SK-N-SH (cell line): ENCODE measurements around the gene SKA1. TPM values are rescaled to one million over a fixed set of nuclear protein-coding genes. Genes with fewer than 3 reads are reported as not detected.
"Not testable (repeated sequence)": the region's sequence is repeated elsewhere in the genome, so short reads cannot be mapped to it uniquely, and the experiment has no call there.

Experiments used
- CTCF ChIA-PET: fragments of 300-600, 350-600 bp; formaldehyde crosslinking; extraction: SDS; loops from one replicate; lab custom pipeline; 2021; lab: Yijun Ruan, JAX
- POLR2A ChIA-PET: fragments of 350-600 bp; sonication (Branson Sonifier 250); formaldehyde crosslinking; extraction: SDS; loops from one replicate; lab custom pipeline; 2020; ENCODE audit warnings: antibody characterized with exemption, inconsistent platforms; lab: Yijun Ruan, JAX
- DNase-seq: peaks from one replicate; pipeline ENCODE4 v3.0.0; 2012
- H2AFZ ChIP-seq: fragments of 200-600 bp; sonication (generic); 2 replicates; pipeline ENCODE4 v1.8.1; 2016; ENCODE audit warnings: antibody characterized with exemption, mild to moderate bottlenecking, low read depth
- H3F3A ChIP-seq: fragments of 200-600 bp; sonication (generic); replicated peaks from 2 replicates; pipeline ENCODE3; 2016; ENCODE audit warnings: antibody characterized with exemption, mild to moderate bottlenecking; ENCODE audit not compliant: insufficient read depth
- H3K27ac ChIP-seq, 2 experiments: fragments of 200-500 bp in 1 of 2; fragments of 200-600 bp in 1 of 2; sonication (Bioruptor generic) in 1 of 2; sonication (generic), shearing (Covaris generic) in 1 of 2; 2 replicates each; pipeline versions ENCODE4 v1.5.1 to v1.6.1; 2014 to 2016; ENCODE audit warnings: low read depth in 2 of 2, inconsistent platforms in 1 of 2, low read length in 1 of 2, mild to moderate bottlenecking in 1 of 2, mixed read lengths in 1 of 2
- H3K27me3 ChIP-seq: fragments of 200-600 bp; sonication (generic), shearing (Covaris generic); 2 replicates; pipeline ENCODE4 v1.6.1; 2016; ENCODE audit warnings: mixed run types; ENCODE audit not compliant: insufficient read depth
- H3K36me3 ChIP-seq, 2 experiments: fragments of 200-500 bp in 1 of 2; fragments of 200-600 bp in 1 of 2; sonication (Bioruptor generic) in 1 of 2; sonication (generic) in 1 of 2; replicated peaks in 1 of 2; 2 replicates each; pipeline versions ENCODE3 to v1.5.1; 2014 to 2016; ENCODE audit warnings: low read length in 1 of 2, mild to moderate bottlenecking in 1 of 2; ENCODE audit not compliant: insufficient read depth in 2 of 2, control insufficient read depth in 1 of 2
- H3K4me1 ChIP-seq, 2 experiments: fragments of 200-500 bp in 1 of 2; fragments of 200-600 bp in 1 of 2; sonication (Bioruptor generic) in 1 of 2; sonication (generic), shearing (Covaris generic) in 1 of 2; 2 replicates each; pipeline versions ENCODE4 v1.5.1 to v1.6.1; 2014 to 2016; ENCODE audit warnings: low read depth in 1 of 2, low read length in 1 of 2, mixed run types in 1 of 2; ENCODE audit not compliant: insufficient read depth in 2 of 2, control insufficient read depth in 1 of 2
- H3K4me2 ChIP-seq: fragments of 200-600 bp; sonication (generic), shearing (Covaris generic); 2 replicates; pipeline ENCODE4 v1.6.1; 2017; ENCODE audit warnings: mixed run types
- H3K4me3 ChIP-seq, 2 experiments: fragments of 200-500 bp in 1 of 2; fragments of 200-600 bp in 1 of 2; sonication (Bioruptor generic) in 1 of 2; sonication (generic), shearing (Covaris generic) in 1 of 2; 2 replicates each; pipeline versions ENCODE4 v1.5.1 to v1.8.1; 2014 to 2016; ENCODE audit warnings: low read depth in 2 of 2, inconsistent platforms in 1 of 2, low read length in 1 of 2, mild to moderate bottlenecking in 1 of 2, mixed read lengths in 1 of 2, moderate library complexity in 1 of 2
- H3K79me2 ChIP-seq: fragments of 200-600 bp; sonication (generic); 2 replicates; pipeline ENCODE4 v1.8.1; 2017; ENCODE audit warnings: mild to moderate bottlenecking; ENCODE audit not compliant: insufficient read depth
- H3K9ac ChIP-seq: fragments of 200-600 bp; sonication (generic); 2 replicates; pipeline ENCODE4 v1.6.1; 2017; ENCODE audit warnings: mixed run types
- H3K9me2 ChIP-seq: fragments of 200-600 bp; sonication (generic); 2 replicates; pipeline ENCODE4 v1.6.1; 2017; ENCODE audit warnings: mixed run types
- H3K9me3 ChIP-seq: fragments of 200-600 bp; sonication (generic); 2 replicates; pipeline ENCODE4 v1.6.1; 2017; ENCODE audit warnings: mixed run types, mild to moderate bottlenecking, moderate library complexity
- H4K20me1 ChIP-seq: fragments of 200-600 bp; sonication (generic); 2 replicates; pipeline ENCODE4 v1.6.1; 2017; ENCODE audit warnings: mild to moderate bottlenecking, mixed run types; ENCODE audit not compliant: insufficient read depth
- EP300 ChIP-seq, 2 experiments: IDR thresholded peaks; 2 replicates each; pipeline versions ENCODE4 v1.4.0 to v1.6.1; 2012; ENCODE audit warnings: borderline replicate concordance in 1 of 2, low read depth in 1 of 2, low read length in 1 of 2
- FOSL2 ChIP-seq: IDR thresholded peaks from 2 replicates; pipeline ENCODE4 v1.4.0; 2012; ENCODE audit warnings: low read depth, mild to moderate bottlenecking, moderate library complexity, borderline replicate concordance
- GABPA ChIP-seq: IDR thresholded peaks from 2 replicates; pipeline ENCODE4 v1.4.0; 2012; ENCODE audit warnings: low read depth, mild to moderate bottlenecking
- JUND ChIP-seq: IDR thresholded peaks from 2 replicates; pipeline ENCODE4 v1.4.0; 2012
- MXI1 ChIP-seq: IDR thresholded peaks from 2 replicates; pipeline ENCODE4 v1.6.1; 2012; ENCODE audit warnings: mild to moderate bottlenecking, low read depth, low read length, improper control_type of control experiment
- PBX3 ChIP-seq: IDR thresholded peaks from 2 replicates; pipeline ENCODE4; 2012
- POLR2AphosphoS5 ChIP-seq: IDR thresholded peaks from 2 replicates; pipeline ENCODE4 v1.6.1; 2012; ENCODE audit warnings: low read depth, low read length
- RAD21 ChIP-seq: IDR thresholded peaks from 2 replicates; pipeline ENCODE4 v1.6.1; 2012; ENCODE audit warnings: mild to moderate bottlenecking, low read length
- RCOR1 ChIP-seq: fragments of 150-350 bp; IDR thresholded peaks from 2 replicates; pipeline ENCODE4 v1.6.1; 2017; ENCODE audit warnings: antibody characterized with exemption, low read length
- RFX5 ChIP-seq: IDR thresholded peaks from 2 replicates; pipeline ENCODE4 v1.6.1; 2012; ENCODE audit warnings: mild to moderate bottlenecking, improper control_type of control experiment, low read length
- RXRA ChIP-seq: IDR thresholded peaks from 2 replicates; pipeline ENCODE4 v1.4.0; 2012; ENCODE audit warnings: low read depth, mild to moderate bottlenecking, borderline replicate concordance
- SIN3A ChIP-seq: IDR thresholded peaks from 2 replicates; pipeline ENCODE4 v1.6.1; 2012; ENCODE audit warnings: low read depth, mild to moderate bottlenecking, low read length, moderate library complexity, borderline replicate concordance
- TCF12 ChIP-seq: IDR thresholded peaks from 2 replicates; pipeline ENCODE4 v1.4.0; 2012
- TEAD4 ChIP-seq: IDR thresholded peaks from 2 replicates; pipeline ENCODE4 v1.4.0; 2012; ENCODE audit warnings: mild to moderate bottlenecking, borderline replicate concordance; ENCODE audit not compliant: insufficient read depth
- WGBS: methylation state at CpG from one replicate; pipeline ENCODE4 v1.1.6; 2017; ENCODE audit warnings: low lambda C conversion rate; 5-methylcytosine and 5-hydroxymethylcytosine counted together
- polyA plus RNA-seq, 3 experiments: library from polyadenylated mRNA; depleted of rRNA; stranded (reverse); fragments of >200 nt; gene quantifications; 2 replicates each; pipeline ENCODE4 v1.2.3, GENCODE V29; 2012

SKA1 gene
- polyA plus RNA-seq, 1 of the 3 experiments (the other 2 are of a cell fraction): 4.5 TPM

- Histone ChIP-seq H3K9me3 (no peaks in the 10 kb centered on the region), H3K79me2 (no peaks in the 10 kb centered on the region), H4K20me1 (no peaks in the 10 kb centered on the region), H3K4me2 (no peak overlapping the region), H3K4me3 (no peak overlapping the region), H3K9me2 (no peaks in the 10 kb centered on the region), H3K36me3 (no peaks in the 10 kb centered on the region), H3K27ac (no peak overlapping the region), H2AFZ (no peak overlapping the region), H3K4me1 (no peaks in the 10 kb centered on the region), H3K9ac (no peak overlapping the region), H3K27me3 (no peaks in the 10 kb centered on the region), H3F3A (no peaks in the 10 kb centered on the region)
- CTCF ChIA-PET: no interaction called here
- DNase-seq: no peak
- 77% methylated on average over 2 of the region's 3 CpGs for WGBS
- no peak for TF ChIP-seq TEAD4
- no peak for TF ChIP-seq RXRA
- TF ChIP-seq GABPA: no peak
- no peak for TF ChIP-seq RAD21
- no peak for TF ChIP-seq POLR2AphosphoS5
- TF ChIP-seq JUND: no peak
- TF ChIP-seq TCF12: no peak
- no peak for TF ChIP-seq RCOR1
- no peak for TF ChIP-seq RFX5
- no peak for TF ChIP-seq MXI1
- no peak for TF ChIP-seq EP300 (IDR thresholded peaks at IDR 0.05; ENCODE audit: borderline replicate concordance in 1 of 2, low read depth in 1 of 2, low read length in 1 of 2)
- TF ChIP-seq PBX3: no peak
- POLR2A ChIA-PET: no interaction called here
Observed at GRCh38 chr18:50432915-50433314, 58.1 kb downstream of the SKA1 start.

GRCh38 chr18:50436742-50437141 is 61.9 kb downstream of the SKA1 start:
- H3K4me3 ChIP-seq, H3K9ac ChIP-seq, H4K20me1 ChIP-seq, H3K9me3 ChIP-seq, H3K4me1 ChIP-seq, H3F3A ChIP-seq, H2AFZ ChIP-seq, H3K27me3 ChIP-seq, H3K27ac ChIP-seq, H3K9me2 ChIP-seq, DNase-seq, H3K4me2 ChIP-seq, H3K79me2 ChIP-seq, H3K36me3 ChIP-seq, POLR2A ChIA-PET: not testable (repeated sequence)
- WGBS: 72% methylated on average over 1 of the region's 1 CpG
- CTCF ChIA-PET: interaction anchor here (0.9 kb wide), 1 partner anchor 8 kb away, joined by 3 read pairs; no protein-coding TSS in a partner anchor

- ChIA-PET POLR2A (no interaction called here), CTCF (interaction anchor here (0.8 kb wide), 1 partner anchor 82 kb away, joined by 3 read pairs; no protein-coding TSS in a partner anchor)
Observed at GRCh38 chr18:50439460-50440015, 64.7 kb downstream of the SKA1 start.

More at GRCh38 chr18:50439460-50440015, 64.7 kb downstream of the SKA1 start:
- H3K9ac ChIP-seq: no peak overlapping the region
- no peaks in the 10 kb centered on the region for H3K36me3 ChIP-seq
- no peak for DNase-seq
- H2AFZ ChIP-seq: no peak overlapping the region
- H3K27ac ChIP-seq: no peak overlapping the region
- TF ChIP-seq FOSL2 (no peak), SIN3A (no peak)
- no peaks in the 10 kb centered on the region for H3K9me2 ChIP-seq
- H3K79me2 ChIP-seq: no peaks in the 10 kb centered on the region
- no peaks in the 10 kb centered on the region for H3K9me3 ChIP-seq
- WGBS: 27% methylated on average over 2 of the region's 2 CpGs
- H3K4me1 ChIP-seq: no peaks in the 10 kb centered on the region; a peak in 1 of 4 replicates
- H3K27me3 ChIP-seq: no peaks in the 10 kb centered on the region
- H3K4me3 ChIP-seq: no peak overlapping the region
- H3K4me2 ChIP-seq: no peak overlapping the region
- no peaks in the 10 kb centered on the region for H4K20me1 ChIP-seq
- no peaks in the 10 kb centered on the region for H3F3A ChIP-seq
